HAP-1 (cell line): ENCODE results near the gene FER1L5.
A peak's percentile ranks its signal among the peaks of the same experiment; 100 is the strongest.

Experiments
- DNase-seq, 2 experiments: peaks; one replicate each; pipeline ENCODE4 v3.0.0-alpha.2; 2016 to 2020; ENCODE audit warnings: low spot score in 2 of 2
- H3K27me3 ChIP-seq: fragments of 250-450 bp; sonication (Bioruptor Pico); 2 replicates; pipeline ENCODE4 v1.5.1; 2020; ENCODE audit warnings: low read depth, mild to moderate bottlenecking, moderate library complexity
- H3K36me3 ChIP-seq: fragments of 250-450 bp; sonication (Bioruptor Pico); replicated peaks from 2 replicates; pipeline ENCODE4 v1.5.1; 2020; ENCODE audit warnings: mild to moderate bottlenecking
- H3K4me1 ChIP-seq: fragments of 250-450 bp; sonication (Bioruptor Pico); 2 replicates; pipeline ENCODE4 v1.5.1; 2020; ENCODE audit warnings: mild to moderate bottlenecking
- H3K4me3 ChIP-seq: fragments of 250-450 bp; sonication (Bioruptor Pico); 2 replicates; pipeline ENCODE4 v1.5.1; 2020; ENCODE audit warnings: mild to moderate bottlenecking, moderate library complexity
- H3K9me3 ChIP-seq: fragments of 250-450 bp; sonication (Bioruptor Pico); 2 replicates; pipeline ENCODE4 v1.5.1; 2020; ENCODE audit warnings: mild to moderate bottlenecking, moderate library complexity
- in situ Hi-C: fragments of 300-500 bp; cut with MboI; formaldehyde crosslinking; loops from 3 replicates; pipeline ENCODE4 v1.14.3; 2020; ENCODE audit warnings: low sequenced_read_pairs, inconsistent platforms, mixed read lengths

Gene FER1L5

DNA sequence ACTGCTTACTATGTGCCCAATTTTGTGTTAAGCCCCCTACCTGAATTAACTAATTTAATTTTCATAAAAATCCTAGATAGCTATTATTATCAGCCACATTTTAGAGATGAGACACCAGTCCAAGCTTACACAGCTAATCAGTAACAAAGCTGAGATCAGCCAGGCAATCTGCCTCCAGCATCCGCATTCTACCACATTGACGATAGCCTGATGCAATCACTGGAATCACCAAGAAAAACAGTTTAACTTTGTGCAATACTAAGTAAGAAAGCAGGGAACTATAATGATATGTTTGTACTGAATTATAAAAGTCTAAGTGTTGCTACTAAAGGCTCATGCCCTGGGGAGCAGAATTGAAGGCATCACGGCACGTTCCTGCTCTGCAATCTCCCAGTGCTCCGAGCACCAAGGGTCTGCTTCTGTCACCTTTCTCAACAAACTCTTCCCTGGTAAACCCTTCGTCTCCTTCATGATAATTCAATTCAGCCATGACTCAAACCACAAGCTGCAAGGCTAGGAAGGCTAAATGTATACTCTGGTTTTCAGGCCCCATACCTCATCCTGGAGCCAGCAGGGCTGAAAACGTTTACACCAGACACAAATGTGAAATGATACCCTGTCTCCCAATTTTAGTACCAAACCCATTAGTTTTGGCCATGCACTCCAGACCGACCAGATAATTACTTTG is 23.8 kb upstream of the FER1L5 start:
- DNase-seq, result no peak
- Histone ChIP-seq H3K36me3 (peaks cover 31% of the 10 kb centered on the region), H3K27me3 (no peaks in the 10 kb centered on the region), H3K9me3 (no peaks in the 10 kb centered on the region), H3K4me1 (no peaks in the 10 kb centered on the region), H3K4me3 (no peak overlapping the region)
- in situ Hi-C loops, result no loop called here

GRCh38 chr2:96622544-96622943 is 20.0 kb upstream of the FER1L5 start:
- peaks cover 14% of the 10 kb centered on the region for H3K4me1 ChIP-seq
- H3K9me3 ChIP-seq, result no peaks in the 10 kb centered on the region
- H3K4me3 ChIP-seq, result no peak overlapping the region
- DNase-seq, result no peak
- peaks cover 23% of the 10 kb centered on the region for H3K36me3 ChIP-seq
- no peaks in the 10 kb centered on the region for H3K27me3 ChIP-seq
- in situ Hi-C loops, result no loop called here

DNA sequence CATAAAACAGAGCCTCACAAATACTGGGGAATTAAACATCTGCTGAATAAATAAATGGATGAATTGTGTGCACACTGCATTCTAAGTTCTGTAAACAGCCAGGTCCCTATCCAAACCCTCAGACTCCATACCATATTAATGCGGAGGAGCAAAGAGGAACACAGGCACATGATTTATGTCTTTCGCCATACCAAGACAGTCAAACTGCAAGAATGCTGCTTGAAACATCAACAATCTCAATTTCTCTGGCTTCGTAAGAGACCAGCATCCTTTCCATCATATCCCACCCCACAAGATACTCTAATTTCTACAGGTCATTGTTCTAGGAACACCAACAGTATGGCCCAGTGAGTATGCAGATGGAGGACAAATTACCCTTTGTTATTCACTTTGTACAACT is 19.4 kb upstream of the FER1L5 start:
- H3K4me3 ChIP-seq, result no peak overlapping the region
- H3K9me3 ChIP-seq, result no peaks in the 10 kb centered on the region
- H3K36me3 ChIP-seq, result peaks cover 29% of the 10 kb centered on the region
- no peak for DNase-seq
- peaks cover 14% of the 10 kb centered on the region for H3K4me1 ChIP-seq
- in situ Hi-C loops, result no loop called here
- H3K27me3 ChIP-seq, result no peaks in the 10 kb centered on the region

- in situ Hi-C loops, result no loop called here
- Histone ChIP-seq H3K36me3 (peaks cover 28% of the 10 kb centered on the region), H3K4me1 (peaks cover 14% of the 10 kb centered on the region)
Measured at GRCh38 chr2:96625571-96626552, 16.7 kb upstream of the FER1L5 start.

GRCh38 chr2:96626553-96626942 is 16.0 kb upstream of the FER1L5 start:
- H3K4me1 ChIP-seq, result peaks cover 14% of the 10 kb centered on the region
- no peaks in the 10 kb centered on the region for H3K9me3 ChIP-seq
- H3K27me3 ChIP-seq, result no peaks in the 10 kb centered on the region
- peaks cover 30% of the 10 kb centered on the region for H3K36me3 ChIP-seq
- DNase-seq, result no peak
- in situ Hi-C loops, result no loop called here
- H3K4me3 ChIP-seq, result no peak overlapping the region

More at GRCh38 chr2:96625571-96626552, 16.7 kb upstream of the FER1L5 start:
- Histone ChIP-seq H3K9me3 (no peaks in the 10 kb centered on the region), H3K4me3 (no peak overlapping the region), H3K27me3 (no peaks in the 10 kb centered on the region)
- peak; percentile 48 to 50 for DNase-seq

GRCh38 chr2:96631804-96632435 is 10.6 kb upstream of the FER1L5 start:
- no peaks in the 10 kb centered on the region for H3K27me3 ChIP-seq
- no peak overlapping the region for H3K4me3 ChIP-seq
- no peaks in the 10 kb centered on the region for H3K9me3 ChIP-seq
- in situ Hi-C loops, result no loop called here
- H3K4me1 ChIP-seq, result peaks cover 8% of the 10 kb centered on the region
- peaks cover 50% of the 10 kb centered on the region for H3K36me3 ChIP-seq
- no peak for DNase-seq

GRCh38 chr2:96633641-96634040 is 8.9 kb upstream of the FER1L5 start:
- peaks cover 13% of the 10 kb centered on the region for H3K4me1 ChIP-seq
- DNase-seq, result no peak
- H3K36me3 ChIP-seq, result peaks cover 41% of the 10 kb centered on the region
- H3K4me3 ChIP-seq, result no peak overlapping the region
- no peaks in the 10 kb centered on the region for H3K27me3 ChIP-seq
- in situ Hi-C loops, result no loop called here
- H3K9me3 ChIP-seq, result no peaks in the 10 kb centered on the region

- in situ Hi-C loops, result no loop called here
Measured at GRCh38 chr2:96636551-96637171, 5.9 kb upstream of the FER1L5 start.

DNA sequence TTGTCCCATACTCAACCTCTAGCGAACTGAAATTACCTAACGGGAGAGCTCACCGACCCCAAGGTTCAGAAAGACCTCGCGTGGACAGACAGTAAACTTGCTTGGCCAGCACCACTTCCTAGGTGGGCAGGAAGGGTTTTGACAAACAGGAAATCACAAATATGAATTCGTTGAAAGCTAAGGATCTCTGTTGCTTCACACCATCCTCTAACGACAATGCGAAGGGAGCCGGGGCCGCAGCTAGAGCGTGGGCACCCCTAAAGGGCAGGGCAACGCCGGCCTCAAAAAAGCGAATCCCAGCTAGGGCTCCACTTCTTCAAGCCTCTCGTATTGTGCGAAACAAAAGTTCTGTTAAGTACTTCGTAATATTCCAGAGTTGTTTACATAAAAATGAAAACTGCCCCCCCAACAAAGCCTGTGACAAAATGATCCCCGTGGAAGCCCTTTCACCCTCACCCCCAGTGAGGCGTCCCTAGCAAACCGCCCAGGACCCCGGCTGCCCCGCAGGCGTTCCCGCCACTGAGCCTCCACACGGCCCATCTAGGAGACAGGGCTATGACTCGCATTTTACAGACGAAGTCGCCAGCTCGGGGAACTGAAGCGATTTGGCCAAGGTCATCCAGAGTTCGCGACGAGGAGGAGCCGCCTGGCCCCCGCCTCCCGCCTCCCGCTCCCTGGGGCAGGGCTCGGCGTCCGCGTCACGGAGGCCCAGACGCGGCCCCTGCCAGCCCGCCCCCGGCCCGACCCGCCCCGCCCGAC is 5.0 kb upstream of the FER1L5 start:
- Histone ChIP-seq H3K4me3 (peak overlapping the region; percentile 73), H3K36me3 (peaks cover 16% of the 10 kb centered on the region), H3K27me3 (no peaks in the 10 kb centered on the region), H3K4me1 (peaks cover 17% of the 10 kb centered on the region), H3K9me3 (no peaks in the 10 kb centered on the region)
- peak; percentile 76 to 84 for DNase-seq
- in situ Hi-C loops, result no loop called here

More at GRCh38 chr2:96636551-96637171, 5.9 kb upstream of the FER1L5 start:
- H3K4me3 ChIP-seq, result peak overlapping the region; percentile 73
- DNase-seq, result peak in 1 of 2 experiments; percentile 13
- no peaks in the 10 kb centered on the region for H3K9me3 ChIP-seq
- H3K4me1 ChIP-seq, result peaks cover 14% of the 10 kb centered on the region
- H3K36me3 ChIP-seq, result peaks cover 23% of the 10 kb centered on the region
- H3K27me3 ChIP-seq, result no peaks in the 10 kb centered on the region

- in situ Hi-C loops, result no loop called here
- peak within 1 kb of the TSS; percentile 73 for H3K4me3 ChIP-seq
- peaks cover 17% of the 10 kb centered on the region for H3K4me1 ChIP-seq
- H3K27me3 ChIP-seq, result no peaks in the 10 kb centered on the region
- peaks cover 15% of the 10 kb centered on the region for H3K36me3 ChIP-seq
- H3K9me3 ChIP-seq, result no peaks in the 10 kb centered on the region
- peak; percentile 86 to 90 for DNase-seq
Measured at GRCh38 chr2:96638144-96639121, 4.1 kb upstream of the FER1L5 start, which contains the start of gene KANSL3. TSS of gene KANSL3 (minus strand) at chr2:96638312. CDS start at chr2:96637135, 1,177 bp downstream.

- no peak for DNase-seq
- Histone ChIP-seq H3K27me3 (no peaks in the 10 kb centered on the region), H3K4me3 (no peak overlapping the region), H3K36me3 (no peaks in the 10 kb centered on the region), H3K4me1 (no peaks in the 10 kb centered on the region), H3K9me3 (no peaks in the 10 kb centered on the region)
- in situ Hi-C loops, result no loop called here
Measured at GRCh38 chr2:96647681-96648080, 5.1 kb downstream of the FER1L5 start.
